Measurements from ENCODE around the gene MAP3K3.

Gene MAP3K3

DNA sequence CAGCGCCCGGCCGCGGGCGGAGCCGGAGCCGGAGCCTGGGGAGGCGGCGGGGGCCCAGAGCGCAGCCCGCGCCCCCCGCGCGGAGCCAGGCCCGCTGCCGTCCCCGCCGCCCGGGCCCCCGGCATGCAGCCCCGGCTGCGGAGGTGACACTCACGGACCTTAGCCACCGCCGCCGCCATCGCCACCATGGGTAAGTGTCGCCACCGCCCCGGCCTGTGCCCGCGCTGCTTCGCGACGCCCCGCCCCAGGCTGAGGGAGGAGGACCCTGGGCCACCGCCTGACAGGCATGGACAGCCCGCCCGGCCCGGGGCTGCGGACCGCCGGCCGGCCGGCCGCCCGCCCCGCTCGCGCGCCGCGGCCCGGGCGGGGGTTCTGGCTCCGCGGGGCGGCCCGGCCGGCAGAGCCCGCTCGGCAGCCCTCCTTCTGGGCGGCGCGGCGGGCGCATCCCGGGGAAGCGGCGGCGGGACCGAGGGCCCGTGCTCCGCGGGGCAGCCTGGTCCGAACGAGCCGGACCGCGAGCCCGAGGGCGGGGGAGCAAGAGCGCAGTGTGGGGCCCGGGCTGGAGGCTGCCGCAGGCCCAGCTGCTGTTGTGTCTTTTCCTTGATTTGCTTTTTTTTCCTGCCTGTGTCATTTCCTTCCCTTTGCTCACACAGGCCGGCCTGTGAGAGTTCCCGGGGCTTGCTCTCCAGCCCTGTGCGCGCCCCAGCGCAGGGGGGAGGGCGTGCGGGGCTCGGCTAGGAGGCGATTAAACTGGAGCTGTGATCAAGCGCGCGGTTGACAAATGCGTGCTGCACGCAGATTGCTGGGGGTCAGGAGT, 565 bp downstream of the MAP3K3 start:
- DNase-seq (ENCODE audit: low read depth): peak; percentile 53

DNA sequence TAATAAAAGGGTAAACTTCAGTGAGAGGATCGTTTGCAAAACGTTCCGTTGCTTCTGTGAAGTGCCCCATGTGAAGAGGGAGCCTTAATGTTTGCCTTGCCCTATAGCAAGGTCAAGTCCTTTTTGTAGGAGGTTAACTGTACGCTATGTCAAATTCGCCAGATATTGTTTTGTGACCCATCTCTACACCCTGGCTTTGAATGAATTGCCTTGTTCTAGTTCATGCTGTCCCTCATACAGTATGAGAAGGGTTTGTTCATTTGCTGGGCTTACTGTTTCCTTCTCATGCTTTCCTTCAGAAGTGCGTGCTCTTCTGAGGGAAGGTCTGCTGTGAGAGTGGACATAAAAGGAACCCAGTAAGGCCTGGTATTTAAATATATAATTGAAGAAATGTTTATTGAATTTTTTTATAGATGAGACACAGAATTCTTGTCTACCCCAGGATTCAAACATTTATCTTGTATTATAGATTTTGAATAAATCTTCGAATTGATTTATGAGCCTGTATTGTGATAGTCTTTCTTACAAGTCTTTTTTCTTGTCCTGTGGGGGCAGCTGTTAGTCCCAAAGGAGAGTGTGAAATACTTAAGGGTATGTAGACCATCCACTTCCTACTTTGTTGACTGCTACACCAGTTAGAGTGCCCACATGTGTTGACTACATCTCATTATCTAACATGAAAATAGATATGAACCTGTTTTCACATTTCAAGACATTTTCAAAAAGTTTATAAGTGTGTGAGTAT, 1.7 kb downstream of the MAP3K3 start:
- no peak for DNase-seq (ENCODE audit: low read depth)

DNA sequence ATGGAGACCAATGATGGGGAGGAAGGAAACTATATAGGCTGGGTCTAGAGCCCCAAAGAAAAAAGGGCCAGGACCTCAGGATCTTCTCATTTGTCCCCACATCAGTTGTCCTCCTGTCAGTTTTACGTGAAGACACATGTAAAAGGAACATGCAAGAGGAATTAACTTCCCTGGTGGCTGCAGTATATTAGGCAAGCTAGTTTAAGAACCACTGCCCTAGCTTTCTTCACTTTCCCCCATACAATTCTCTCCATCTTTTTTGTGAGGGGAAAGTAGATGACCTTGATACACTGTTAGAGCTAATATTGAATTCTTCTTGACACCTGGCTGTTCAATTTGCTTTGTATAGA, 2.3 kb downstream of the MAP3K3 start:
- DNase-seq (ENCODE audit: low read depth): no peak

DNA sequence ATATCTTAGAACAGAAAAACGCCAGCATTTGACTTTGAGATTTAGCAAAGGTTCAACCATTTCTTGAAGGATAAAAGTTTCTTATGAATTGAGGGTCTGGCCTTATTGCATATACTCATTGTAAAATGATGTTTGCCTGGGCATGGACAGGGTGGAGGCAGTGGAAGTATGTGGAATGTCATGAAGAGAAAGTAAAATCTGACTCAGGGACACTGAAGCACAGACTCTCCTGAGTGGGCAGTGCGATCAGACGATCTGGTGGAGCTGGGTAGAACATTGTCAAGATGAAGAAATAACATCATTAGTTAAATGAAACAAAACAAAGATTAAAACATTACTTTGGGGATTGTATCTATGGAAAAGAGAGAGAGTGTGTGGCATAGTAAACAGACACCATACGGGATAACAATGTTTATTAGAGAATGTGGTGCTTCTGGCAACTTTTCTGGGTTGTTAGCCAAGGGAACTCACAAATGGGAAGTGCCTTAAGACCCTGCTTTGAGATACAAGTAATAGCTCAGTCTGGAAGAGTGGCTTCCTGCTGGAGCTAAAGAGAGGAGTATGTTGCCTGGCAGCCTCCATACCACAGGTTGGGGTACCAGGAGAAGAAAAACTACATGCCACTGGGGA, 4.4 kb downstream of the MAP3K3 start:
- no peak for DNase-seq (ENCODE audit: low read depth)

GRCh38 chr17:63629627-63630026, 7.4 kb downstream of the MAP3K3 start:
- no peak for DNase-seq (ENCODE audit: low read depth)

DNA sequence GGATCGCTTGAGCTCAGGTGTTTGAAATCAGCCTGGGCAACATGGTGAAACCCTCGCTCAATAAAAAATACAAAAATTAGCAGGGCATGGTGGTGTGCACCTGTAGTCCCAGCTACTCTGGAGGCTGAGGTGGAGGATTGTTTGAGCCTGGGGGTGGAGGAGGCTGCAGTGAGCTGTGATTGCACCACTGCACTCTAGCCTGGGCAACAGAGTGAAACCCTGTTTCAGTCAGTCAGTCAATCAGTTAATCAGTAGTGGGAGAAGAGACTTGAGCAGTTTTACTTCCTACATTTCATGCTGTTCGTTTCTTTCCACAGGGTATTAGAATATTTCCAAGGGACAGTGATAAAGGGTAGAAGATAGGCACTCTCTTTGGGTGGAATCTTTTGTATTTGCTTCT, 8.8 kb downstream of the MAP3K3 start:
- no peak for DNase-seq (ENCODE audit: low read depth)

GRCh38 chr17:63631626-63632025, 9.4 kb downstream of the MAP3K3 start:
- no peak for DNase-seq (ENCODE audit: low read depth)

DNA sequence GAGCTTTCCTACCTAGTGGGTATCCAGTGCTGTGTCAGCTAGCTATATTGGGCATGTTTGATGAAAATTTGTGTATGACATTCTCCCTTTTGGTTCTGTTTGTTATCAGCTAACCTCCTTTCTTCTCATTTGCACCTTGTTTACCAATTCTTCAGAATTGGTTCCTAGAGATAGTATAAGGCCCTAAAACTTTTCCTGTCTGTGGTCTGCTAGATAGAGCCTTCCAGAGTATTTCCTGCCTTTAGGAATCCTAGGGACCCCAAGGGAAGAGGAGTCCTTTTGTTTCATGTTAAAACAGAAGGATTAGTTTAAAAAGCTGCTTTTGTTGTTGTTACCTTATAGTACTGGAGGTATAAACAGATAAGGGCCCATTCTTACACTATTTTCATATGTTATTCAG, 11.5 kb downstream of the MAP3K3 start:
- no peak for DNase-seq (ENCODE audit: low read depth)

- DNase-seq (ENCODE audit: low read depth): no peak
Measured at GRCh38 chr17:63634163-63634562, 11.9 kb downstream of the MAP3K3 start.

GRCh38 chr17:63634816-63635215, 12.6 kb downstream of the MAP3K3 start:
- no peak for DNase-seq (ENCODE audit: low read depth)

- no peak for DNase-seq (ENCODE audit: low read depth)
Measured at GRCh38 chr17:63635290-63635689, 13.1 kb downstream of the MAP3K3 start.

DNA sequence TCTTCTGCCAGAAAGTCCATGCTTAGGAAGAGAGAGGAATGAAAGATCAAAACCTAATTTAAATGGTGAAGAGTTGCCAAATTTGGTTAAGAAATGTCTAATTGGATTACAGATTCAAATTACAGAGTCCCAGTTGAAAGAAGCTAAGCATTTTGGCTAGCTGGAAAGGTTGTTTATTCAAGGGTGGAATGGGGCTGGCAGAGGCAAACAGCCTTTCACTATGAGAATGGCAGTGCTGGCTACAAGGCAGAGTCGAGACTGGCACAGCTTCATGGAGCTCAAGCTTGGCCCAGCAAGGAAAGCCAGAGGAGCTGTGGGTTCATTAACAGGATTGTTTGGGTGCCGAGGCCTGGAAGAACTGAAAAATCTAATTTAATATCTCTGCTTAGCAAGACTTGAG, 13.6 kb downstream of the MAP3K3 start:
- no peak for DNase-seq (ENCODE audit: low read depth)

GRCh38 chr17:63639125-63639524, 16.9 kb downstream of the MAP3K3 start:
- DNase-seq (ENCODE audit: low read depth): no peak

DNA sequence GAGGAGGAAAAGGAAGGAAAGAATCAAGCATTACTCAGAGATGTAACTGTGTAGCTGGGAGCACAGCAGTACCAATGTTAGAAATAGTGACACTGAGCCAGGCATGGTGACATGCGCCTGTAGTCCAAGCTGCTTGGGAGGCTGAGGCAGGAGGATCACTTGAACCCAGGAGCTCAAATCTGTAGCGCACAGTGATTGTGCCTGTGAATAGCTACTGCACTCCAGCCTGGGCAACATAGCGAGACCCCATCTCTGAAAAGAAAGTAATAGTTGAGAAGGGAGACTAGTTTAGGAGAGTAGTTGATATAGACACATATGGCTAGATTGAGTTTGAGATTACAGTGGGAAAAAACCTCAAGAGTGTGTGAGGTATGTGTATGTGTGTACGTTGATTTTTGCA, 17.8 kb downstream of the MAP3K3 start:
- DNase-seq (ENCODE audit: low read depth): no peak

GRCh38 chr17:63641692-63642448, 19.7 kb downstream of the MAP3K3 start:
- no peak for DNase-seq (ENCODE audit: low read depth)

DNA sequence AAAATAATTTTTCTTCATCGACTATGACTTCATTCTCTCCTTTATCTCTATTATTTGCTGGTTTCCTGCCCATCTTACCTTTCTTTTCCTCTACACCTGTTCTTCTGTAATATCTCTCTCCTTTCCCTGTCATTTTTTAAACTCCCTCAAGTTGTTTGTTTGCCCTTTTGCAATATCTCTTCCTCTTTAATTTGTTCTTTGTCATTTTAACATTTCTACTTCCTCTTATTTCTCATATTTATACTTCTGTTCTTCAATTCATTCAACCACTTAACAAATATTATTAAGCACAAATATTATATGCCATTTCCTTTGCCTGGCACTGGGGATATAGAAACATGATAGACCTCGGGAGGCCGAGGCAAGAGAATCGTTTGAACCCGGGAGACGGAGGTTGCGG, 22.6 kb downstream of the MAP3K3 start:
- DNase-seq (ENCODE audit: low read depth): no peak

GRCh38 chr17:63645775-63646487, 23.7 kb downstream of the MAP3K3 start:
- DNase-seq (ENCODE audit: low read depth): no peak

DNA sequence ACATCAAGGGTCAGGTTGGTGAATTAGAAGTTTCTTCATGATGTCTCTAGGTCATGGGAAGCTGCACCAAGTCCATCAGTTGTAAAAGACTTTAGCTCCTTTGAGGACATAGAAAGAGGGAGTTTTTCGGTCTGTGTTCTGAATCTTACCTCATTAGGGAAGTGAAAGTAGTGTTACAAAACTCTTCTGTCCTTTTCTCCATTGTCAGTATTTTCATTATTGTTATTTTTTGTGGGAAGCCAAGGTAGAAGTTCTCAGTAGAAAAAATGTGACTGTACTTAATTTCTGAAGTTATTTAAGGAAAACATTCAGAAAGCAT, 24.2 kb downstream of the MAP3K3 start:
- DNase-seq (ENCODE audit: low read depth): no peak

DNA sequence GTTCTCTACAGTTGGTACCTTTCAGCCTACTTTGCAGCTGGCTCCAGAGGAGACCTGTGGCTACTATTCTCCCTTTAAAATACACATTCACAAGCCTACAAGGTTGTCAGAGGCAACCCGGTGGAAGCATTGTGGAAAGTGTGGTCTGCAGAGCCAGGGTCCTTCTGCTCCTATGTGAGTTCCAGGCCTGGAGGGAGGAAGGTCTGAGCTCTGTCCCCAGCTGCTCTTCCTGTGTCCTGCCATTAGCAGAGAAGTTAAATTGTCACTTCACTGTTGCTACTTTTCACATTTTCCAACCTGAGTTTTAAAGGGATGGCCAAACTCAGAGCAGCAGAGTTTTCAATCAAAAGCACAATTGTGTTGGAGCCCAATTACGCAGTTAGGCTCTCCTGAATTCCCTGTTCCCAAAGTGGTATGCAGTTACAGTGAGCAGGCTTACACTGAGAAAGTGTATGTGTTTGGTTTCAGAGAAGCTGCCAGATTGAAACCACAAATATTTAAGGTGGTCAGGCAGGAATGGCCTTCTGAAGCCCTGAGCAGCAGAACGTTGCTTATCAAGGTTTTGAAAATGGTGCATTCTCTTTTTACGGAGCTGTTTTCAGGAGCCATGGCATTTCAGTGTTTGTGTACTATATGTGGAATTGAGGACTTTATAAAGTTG, 25.0 kb downstream of the MAP3K3 start:
- no peak for DNase-seq (ENCODE audit: low read depth)

DNA sequence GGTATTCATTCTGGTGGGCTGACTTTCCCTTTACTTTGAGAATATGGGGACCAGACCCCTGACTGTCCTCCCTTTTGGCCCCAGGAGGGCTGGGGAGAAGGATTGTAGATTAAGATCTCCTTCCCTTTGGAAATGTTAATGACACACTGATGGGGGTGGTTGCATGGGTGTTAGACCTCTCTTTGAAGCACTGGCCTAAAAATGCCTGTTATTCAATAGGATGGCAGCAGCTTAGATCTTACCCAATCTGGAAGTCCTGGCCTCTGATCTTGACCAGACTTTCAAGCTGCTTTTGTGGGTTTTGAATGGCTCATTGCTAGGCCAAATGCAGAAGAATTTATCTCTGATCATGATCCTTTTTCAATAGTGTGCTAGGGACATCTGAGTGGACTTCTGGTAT, 25.7 kb downstream of the MAP3K3 start:
- no peak for DNase-seq (ENCODE audit: low read depth)

DNA sequence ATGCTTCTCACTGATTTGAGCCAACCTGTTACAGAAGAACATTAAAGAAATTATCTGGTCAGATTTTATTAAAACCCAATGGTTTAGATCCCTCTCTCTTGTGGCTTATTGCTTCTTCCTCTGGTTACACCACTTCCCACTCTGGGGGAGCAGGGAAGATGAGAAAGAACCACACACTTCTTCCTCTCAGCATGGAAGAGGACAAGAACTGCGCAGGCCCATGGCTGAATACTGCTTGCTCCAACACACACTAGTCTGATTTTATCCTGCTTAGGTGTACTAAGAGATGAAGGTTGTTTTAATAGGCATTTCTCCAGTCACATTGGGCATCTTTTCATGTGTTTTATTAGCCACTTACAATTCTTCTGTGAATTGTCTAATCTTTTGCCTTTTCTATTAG, 27.6 kb downstream of the MAP3K3 start:
- DNase-seq (ENCODE audit: low read depth): no peak

Measured in activated T-helper 9 cell treated with anti-CD3 and anti-CD28 coated beads, Interleukin-2, amount 50 U/mL, for 16 hours (primary cell).